ENCODE results near the gene FOXJ3.

FOXJ3 gene

GRCh38 chr1:42311138-42311537 lies 23.9 kb downstream of the FOXJ3 start:
- no peak for DNase-seq (ENCODE audit: low spot score)

GRCh38 chr1:42306977-42307376 lies 28.1 kb downstream of the FOXJ3 start:
- DNase-seq (ENCODE audit: low spot score): no peak

GRCh38 chr1:42305639-42306038 lies 29.4 kb downstream of the FOXJ3 start:
- no peak for DNase-seq (ENCODE audit: low spot score)

- DNase-seq (ENCODE audit: low spot score): no peak
These were observed 33.0 kb downstream of the FOXJ3 start for GRCh38 chr1:42302034-42302433.

- no peak for DNase-seq (ENCODE audit: low spot score)
These were observed 36.5 kb downstream of the FOXJ3 start for GRCh38 chr1:42298520-42298919.

- DNase-seq (ENCODE audit: low spot score): no peak
These were observed 39.2 kb downstream of the FOXJ3 start for GRCh38 chr1:42295816-42296215.

- DNase-seq (ENCODE audit: low spot score): no peak
These were observed 44.9 kb downstream of the FOXJ3 start for GRCh38 chr1:42290130-42290529.

- no peak for DNase-seq (ENCODE audit: low spot score)
These were observed 46.6 kb downstream of the FOXJ3 start for GRCh38 chr1:42288311-42288985.

- no peak for DNase-seq (ENCODE audit: low spot score)
These were observed 52.0 kb downstream of the FOXJ3 start for GRCh38 chr1:42282867-42283583.

GRCh38 chr1:42282024-42282579 lies 52.9 kb downstream of the FOXJ3 start:
- peak; percentile 38 for DNase-seq (ENCODE audit: low spot score)

GRCh38 chr1:42280821-42281220 lies 54.2 kb downstream of the FOXJ3 start:
- no peak for DNase-seq (ENCODE audit: low spot score)

GRCh38 chr1:42279055-42279454 lies 56.0 kb downstream of the FOXJ3 start:
- DNase-seq (ENCODE audit: low spot score): no peak

GRCh38 chr1:42272920-42273319 lies 62.1 kb downstream of the FOXJ3 start:
- DNase-seq (ENCODE audit: low spot score): no peak

GRCh38 chr1:42267904-42268303 lies 67.1 kb downstream of the FOXJ3 start:
- no peak for DNase-seq (ENCODE audit: low spot score)

- DNase-seq (ENCODE audit: low spot score): no peak
These were observed 68.5 kb downstream of the FOXJ3 start for GRCh38 chr1:42266253-42267135.

- DNase-seq (ENCODE audit: low spot score): no peak
These were observed 70.4 kb downstream of the FOXJ3 start for GRCh38 chr1:42264511-42265190.

GRCh38 chr1:42263019-42263418 lies 72.0 kb downstream of the FOXJ3 start:
- no peak for DNase-seq (ENCODE audit: low spot score)

- no peak for DNase-seq (ENCODE audit: low spot score)
These were observed 74.5 kb downstream of the FOXJ3 start for GRCh38 chr1:42260376-42261070.

- DNase-seq (ENCODE audit: low spot score): no peak
These were observed 75.3 kb downstream of the FOXJ3 start for GRCh38 chr1:42259739-42260064.

GRCh38 chr1:42259059-42259738 lies 75.8 kb downstream of the FOXJ3 start:
- DNase-seq (ENCODE audit: low spot score): peak; percentile 23

- no peak for DNase-seq (ENCODE audit: low spot score)
These were observed 76.8 kb downstream of the FOXJ3 start for GRCh38 chr1:42258218-42258617.

All from AG08396 (cell line).